Ectodermal cell (in vitro differentiated cells): Measurements from ENCODE around the gene ASIC2.

Experiments
- H3K27ac ChIP-seq: 2 replicates; pipeline ENCODE4 v1.7.0; 2013; ENCODE audit warnings: mild to moderate bottlenecking, low read depth, low read length; ENCODE audit not compliant: insufficient read depth, poor library complexity, severe bottlenecking
- H3K27me3 ChIP-seq: 2 replicates; pipeline ENCODE4 v1.7.0; 2013; ENCODE audit warnings: mild to moderate bottlenecking, low read length; ENCODE audit not compliant: insufficient read depth, control insufficient read depth, poor library complexity, severe bottlenecking
- H3K36me3 ChIP-seq: one replicate; pipeline ENCODE4 v1.7.0; 2013; ENCODE audit warnings: low read length; ENCODE audit not compliant: control insufficient read depth, insufficient read depth
- H3K4me1 ChIP-seq: one replicate; pipeline ENCODE4 v1.7.0; 2013; ENCODE audit warnings: low read length; ENCODE audit not compliant: control insufficient read depth, insufficient read depth
- H3K4me3 ChIP-seq: 2 replicates; pipeline ENCODE4 v1.7.0; 2013; ENCODE audit warnings: low read depth, low read length, control low read depth; ENCODE audit not compliant: insufficient read depth
- H3K9me3 ChIP-seq: 2 replicates; pipeline ENCODE4 v1.7.0; 2013; ENCODE audit warnings: mild to moderate bottlenecking, low read length, moderate library complexity; ENCODE audit not compliant: control insufficient read depth
- WGBS, 2 experiments: methylation state at CpG; one replicate each; pipeline ENCODE4 v1.1.7; 2013; ENCODE audit warnings: missing lambda C conversion rate in 2 of 2; 5-methylcytosine and 5-hydroxymethylcytosine counted together

ASIC2 gene

GRCh38 chr17:33121756-33122155 is 171.3 kb downstream of the ASIC2 start:
- Histone ChIP-seq H3K27ac (no peak overlapping the region), H3K36me3 (no peaks in the 10 kb centered on the region), H3K27me3 (no peaks in the 10 kb centered on the region), H3K4me3 (no peak overlapping the region), H3K4me1 (no peaks in the 10 kb centered on the region), H3K9me3 (no peaks in the 10 kb centered on the region)
- 100% methylated on average over 1 of the region's 1 CpG for WGBS, 2 experiments

- H3K9me3 ChIP-seq, result no peaks in the 10 kb centered on the region
- 96 to 97% methylated on average over 2 of the region's 2 CpGs for WGBS, 2 experiments
- H3K27me3 ChIP-seq, result no peaks in the 10 kb centered on the region
- no peak overlapping the region for H3K4me3 ChIP-seq
- H3K27ac ChIP-seq, result no peak overlapping the region
- no peaks in the 10 kb centered on the region for H3K4me1 ChIP-seq
- no peaks in the 10 kb centered on the region for H3K36me3 ChIP-seq
These were observed 171.8 kb downstream of the ASIC2 start for GRCh38 chr17:33121272-33121671.

- WGBS, 2 experiments, result 86 to 89% methylated on average over 5 of the region's 5 CpGs
- H3K4me1 ChIP-seq, result no peaks in the 10 kb centered on the region
- no peak overlapping the region for H3K4me3 ChIP-seq
- no peaks in the 10 kb centered on the region for H3K27me3 ChIP-seq
- no peak overlapping the region for H3K27ac ChIP-seq
- H3K9me3 ChIP-seq, result no peaks in the 10 kb centered on the region
- H3K36me3 ChIP-seq, result no peaks in the 10 kb centered on the region
These were observed 173.0 kb downstream of the ASIC2 start for GRCh38 chr17:33120103-33120502.

- Histone ChIP-seq H3K27ac (no peak overlapping the region), H3K36me3 (no peaks in the 10 kb centered on the region), H3K27me3 (no peaks in the 10 kb centered on the region), H3K9me3 (no peaks in the 10 kb centered on the region), H3K4me1 (no peaks in the 10 kb centered on the region), H3K4me3 (no peak overlapping the region)
- 86 to 93% methylated on average over 6 to 8 of the region's 8 CpGs for WGBS, 2 experiments
These were observed 174.6 kb downstream of the ASIC2 start for GRCh38 chr17:33118391-33119075.

GRCh38 chr17:33116021-33116551 is 177.0 kb downstream of the ASIC2 start:
- no peaks in the 10 kb centered on the region for H3K4me1 ChIP-seq
- no peak overlapping the region for H3K4me3 ChIP-seq
- H3K9me3 ChIP-seq, result no peaks in the 10 kb centered on the region
- H3K36me3 ChIP-seq, result no peaks in the 10 kb centered on the region
- H3K27ac ChIP-seq, result no peak overlapping the region
- WGBS, 2 experiments, result 82 to 83% methylated on average over 13 of the region's 13 CpGs
- H3K27me3 ChIP-seq, result no peaks in the 10 kb centered on the region

- Histone ChIP-seq H3K4me1 (no peaks in the 10 kb centered on the region), H3K9me3 (no peaks in the 10 kb centered on the region), H3K36me3 (no peaks in the 10 kb centered on the region), H3K27me3 (no peaks in the 10 kb centered on the region), H3K4me3 (no peak overlapping the region), H3K27ac (no peak overlapping the region)
- 95 to 97% methylated on average over 5 of the region's 5 CpGs for WGBS, 2 experiments
These were observed 177.7 kb downstream of the ASIC2 start for GRCh38 chr17:33115366-33115765.

GRCh38 chr17:33113991-33114370 is 179.1 kb downstream of the ASIC2 start:
- Histone ChIP-seq H3K4me1 (no peaks in the 10 kb centered on the region), H3K36me3 (no peaks in the 10 kb centered on the region), H3K27me3 (no peaks in the 10 kb centered on the region), H3K9me3 (no peaks in the 10 kb centered on the region), H3K27ac (no peak overlapping the region), H3K4me3 (no peak overlapping the region)
- 91 to 96% methylated on average over 3 of the region's 3 CpGs for WGBS, 2 experiments

- Histone ChIP-seq H3K27me3 (no peaks in the 10 kb centered on the region), H3K4me1 (no peaks in the 10 kb centered on the region), H3K36me3 (no peaks in the 10 kb centered on the region), H3K9me3 (no peaks in the 10 kb centered on the region), H3K4me3 (no peak overlapping the region), H3K27ac (no peak overlapping the region)
- WGBS, 2 experiments, result 87 to 94% methylated on average over 6 of the region's 6 CpGs
These were observed 179.7 kb downstream of the ASIC2 start for GRCh38 chr17:33113276-33113990.

- H3K9me3 ChIP-seq, result no peaks in the 10 kb centered on the region
- H3K27me3 ChIP-seq, result no peaks in the 10 kb centered on the region
- H3K36me3 ChIP-seq, result no peaks in the 10 kb centered on the region
- 86 to 88% methylated on average over 4 of the region's 4 CpGs for WGBS, 2 experiments
- H3K4me1 ChIP-seq, result no peaks in the 10 kb centered on the region
- no peak overlapping the region for H3K27ac ChIP-seq
- H3K4me3 ChIP-seq, result no peak overlapping the region
These were observed 180.3 kb downstream of the ASIC2 start for GRCh38 chr17:33112763-33113162.

- Histone ChIP-seq H3K27me3 (no peaks in the 10 kb centered on the region), H3K27ac (no peak overlapping the region), H3K36me3 (no peaks in the 10 kb centered on the region), H3K4me3 (no peak overlapping the region), H3K9me3 (no peaks in the 10 kb centered on the region), H3K4me1 (no peaks in the 10 kb centered on the region)
- WGBS, 2 experiments, result 87 to 89% methylated on average over 5 of the region's 5 CpGs
These were observed 183.6 kb downstream of the ASIC2 start for GRCh38 chr17:33109336-33110072.
